Neural cell (in vitro differentiated cells): ENCODE data around the gene SCUBE1.

Source experiments
- CTCF ChIP-seq: fragments of 450-650 bp; IDR thresholded peaks from 2 replicates; pipeline ENCODE4 v1.5.1; 2014; ENCODE audit warnings: antibody characterized with exemption, mild to moderate bottlenecking, moderate library complexity; ENCODE audit not compliant: poor library complexity, severe bottlenecking
- POLR2AphosphoS5 ChIP-seq: IDR thresholded peaks from 2 replicates; pipeline ENCODE4 v1.6.1; 2012

- TF ChIP-seq CTCF: no peak
- TF ChIP-seq POLR2AphosphoS5: no peak
These were observed 124.4 kb downstream of the SCUBE1 start for GRCh38 chr22:43218786-43219185.
